PC-9 (cell line): Measurements from ENCODE around the gene SNX27.

ENCODE experiments used
- CTCF ChIP-seq: fragments of 200-600 bp; sonication (generic); conservative IDR thresholded peaks from 2 replicates; pipeline ENCODE4 v1.6.1; 2017; ENCODE audit warnings: mixed run types, antibody characterized with exemption, mild to moderate bottlenecking, moderate library complexity
- EZH2 ChIP-seq: fragments of 200-600 bp; sonication (generic); IDR thresholded peaks from 2 replicates; pipeline ENCODE4 v1.8.0; 2017; ENCODE audit warnings: antibody characterized with exemption, low read depth

- TF ChIP-seq CTCF = no peak
- no peak for TF ChIP-seq EZH2
These were observed 101.2 kb downstream of the SNX27 start for GRCh38 chr1:151713044-151713443.
